NCI-H146 (cell line): Measurements from ENCODE around the gene ANO1.

Experiments used
- DNase-seq: peaks from one replicate; lab custom pipeline; 2025; lab: John Stamatoyannopoulos, UW

Gene ANO1

DNA sequence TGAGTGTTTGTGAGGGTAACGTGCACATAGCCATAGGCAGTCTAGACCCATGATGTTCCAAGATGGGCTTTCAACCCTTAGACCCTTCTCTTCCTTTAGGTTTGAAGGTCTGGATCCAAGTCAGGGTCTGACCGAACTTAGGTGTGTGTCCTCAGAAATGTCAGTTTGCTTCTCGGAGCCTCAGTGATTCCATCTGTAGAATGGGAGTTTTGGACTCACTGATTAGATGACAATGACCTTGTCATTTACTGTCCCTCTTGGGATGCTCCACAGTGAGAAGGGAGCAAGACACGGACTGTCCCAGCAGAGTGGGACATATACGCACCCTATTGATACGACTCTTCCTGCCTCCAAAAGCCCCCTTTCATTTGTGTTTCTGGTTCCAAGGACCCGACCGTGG is 37.7 kb downstream of the ANO1 start:
- DNase-seq = no peak

DNA sequence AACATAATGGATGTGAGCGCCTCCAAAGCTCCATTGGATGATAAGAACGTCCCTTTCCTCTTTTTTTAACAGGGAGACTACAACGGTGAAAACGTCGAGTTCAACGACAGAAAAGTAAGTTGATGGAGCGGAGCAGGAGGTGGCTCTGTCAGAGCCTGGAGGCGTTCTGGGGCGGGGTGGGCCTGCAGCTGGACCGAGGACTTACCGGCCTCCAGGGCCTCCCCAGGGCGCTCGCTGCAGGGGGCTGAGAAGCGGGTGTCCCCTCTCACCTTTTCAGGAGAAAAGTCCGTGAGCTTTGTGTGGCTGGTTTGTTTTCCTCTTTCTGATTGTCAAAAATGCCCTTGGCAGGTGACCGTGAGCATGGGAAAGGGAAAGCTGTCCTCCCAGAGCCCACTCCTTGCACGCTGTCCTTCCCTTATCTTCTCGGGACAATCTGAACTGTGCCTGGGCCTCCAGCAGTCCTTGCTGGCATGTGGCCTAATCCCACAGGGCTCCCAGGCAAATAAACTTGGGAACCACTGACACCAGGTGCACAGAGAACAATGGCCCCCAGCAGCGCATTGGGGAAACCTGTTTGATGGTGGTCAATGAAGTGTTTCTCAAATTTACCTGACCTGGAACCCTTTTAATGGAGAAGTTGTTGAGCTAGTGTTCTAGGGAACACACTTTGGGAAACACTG is 38.4 kb downstream of the ANO1 start:
- DNase-seq = peak; percentile 64

- no peak for DNase-seq
Measured at GRCh38 chr11:70117567-70118145, 39.5 kb downstream of the ANO1 start.

- no peak for DNase-seq
Measured at GRCh38 chr11:70118642-70119041, 40.5 kb downstream of the ANO1 start.

- no peak for DNase-seq
Measured at GRCh38 chr11:70119502-70119901, 41.4 kb downstream of the ANO1 start.

DNA sequence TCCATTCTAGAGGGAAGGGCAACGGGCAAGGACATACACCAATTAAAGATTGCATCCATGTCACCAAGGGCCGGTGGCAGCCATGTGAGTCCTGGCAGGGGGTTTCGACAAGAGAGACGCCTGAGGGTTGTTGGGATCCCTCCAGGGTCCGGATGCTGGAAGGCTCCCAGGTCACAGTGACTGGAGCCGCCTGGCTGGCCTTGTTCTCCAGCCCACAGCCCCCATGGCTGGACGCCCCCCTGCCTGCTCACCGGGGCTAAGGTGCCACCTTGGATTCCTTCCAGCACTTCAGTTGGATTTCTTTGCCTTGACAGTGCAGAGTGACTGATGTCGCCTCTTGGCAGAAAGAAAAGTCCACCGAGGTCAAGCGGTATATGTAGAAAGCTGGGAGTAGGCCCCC is 42.6 kb downstream of the ANO1 start:
- DNase-seq = no peak

GRCh38 chr11:70122490-70123198 is 44.5 kb downstream of the ANO1 start:
- peak; percentile 31 for DNase-seq

- DNase-seq = no peak
Measured at GRCh38 chr11:70123711-70124110, 45.6 kb downstream of the ANO1 start.

DNA sequence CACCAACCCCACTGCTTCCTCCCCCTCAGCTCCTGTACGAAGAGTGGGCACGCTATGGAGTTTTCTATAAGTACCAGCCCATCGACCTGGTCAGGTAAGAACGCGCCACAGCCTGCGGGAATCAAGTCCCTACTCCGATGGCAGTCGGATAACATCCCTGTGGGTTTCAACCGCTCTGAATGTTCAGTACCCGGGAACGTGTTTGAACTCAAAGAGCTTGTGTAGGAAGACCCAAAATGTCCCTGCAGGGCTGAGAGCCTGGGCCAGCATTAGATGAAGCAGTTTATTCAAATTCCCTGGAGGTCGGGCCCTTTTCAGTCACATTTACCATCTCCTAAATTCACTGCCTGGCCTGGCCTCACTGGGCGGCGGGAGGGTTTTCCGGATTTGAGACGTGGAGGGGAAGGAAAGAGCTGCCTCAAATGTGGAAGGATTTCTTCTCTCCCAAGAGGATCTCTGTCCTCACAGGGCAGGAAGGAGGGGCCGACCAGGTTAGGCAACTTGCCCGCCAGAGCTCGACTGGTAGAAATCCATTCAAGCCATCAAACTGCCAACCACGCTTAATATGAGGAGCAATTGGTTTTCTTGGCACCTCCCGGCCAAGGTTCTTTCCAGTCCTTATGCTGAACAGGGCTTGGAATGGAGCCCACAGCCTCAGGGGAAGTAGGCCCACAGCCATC is 46.3 kb downstream of the ANO1 start:
- DNase-seq = no peak

DNA sequence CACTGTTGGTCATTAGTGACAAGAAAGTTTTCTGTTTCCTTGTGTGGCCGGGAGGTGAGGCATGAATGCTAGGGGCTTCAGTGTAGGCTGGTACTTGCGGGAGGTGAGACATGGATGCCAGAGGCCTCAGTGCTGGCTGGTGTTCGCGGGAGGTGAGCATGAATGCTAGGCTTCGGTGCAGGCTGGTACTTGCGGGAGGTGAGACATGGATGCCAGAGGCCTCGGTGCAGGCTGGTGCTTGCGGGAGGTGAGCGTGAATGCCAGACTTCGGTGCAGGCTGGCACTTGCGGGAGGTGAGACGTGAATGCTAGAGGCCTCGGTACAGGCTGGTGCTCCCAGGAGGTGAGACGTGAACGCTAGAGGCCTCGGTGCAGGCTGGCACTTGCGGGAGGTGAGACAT is 48.4 kb downstream of the ANO1 start:
- DNase-seq = no peak

GRCh38 chr11:70127653-70128434 is 49.7 kb downstream of the ANO1 start:
- no peak for DNase-seq

DNA sequence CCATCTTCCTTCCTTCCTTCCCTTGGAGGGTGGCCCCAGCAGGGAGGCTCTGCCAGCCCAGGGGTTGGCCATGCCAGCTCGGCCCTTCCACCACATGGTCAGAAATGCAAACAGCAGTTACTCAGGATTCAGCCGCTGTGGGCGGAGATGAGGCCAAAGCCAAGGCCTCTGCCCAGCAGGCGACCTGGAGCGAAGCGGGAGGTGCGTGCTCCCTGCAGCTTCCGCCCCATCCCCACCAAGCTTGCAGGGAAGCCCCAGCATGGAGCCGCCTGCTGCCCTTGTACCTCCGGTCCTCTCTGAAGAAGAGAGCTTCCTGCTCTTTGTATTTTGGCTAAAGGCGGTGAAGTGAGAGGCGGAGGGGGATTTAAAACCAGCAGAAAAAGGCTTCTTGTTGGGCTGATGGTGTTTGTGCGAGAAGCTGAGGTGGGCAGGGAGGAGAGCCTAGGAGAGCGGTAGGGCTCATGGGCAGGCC is 50.4 kb downstream of the ANO1 start:
- peak; percentile 77 for DNase-seq

- no peak for DNase-seq
Measured at GRCh38 chr11:70129051-70129592, 51.0 kb downstream of the ANO1 start.

DNA sequence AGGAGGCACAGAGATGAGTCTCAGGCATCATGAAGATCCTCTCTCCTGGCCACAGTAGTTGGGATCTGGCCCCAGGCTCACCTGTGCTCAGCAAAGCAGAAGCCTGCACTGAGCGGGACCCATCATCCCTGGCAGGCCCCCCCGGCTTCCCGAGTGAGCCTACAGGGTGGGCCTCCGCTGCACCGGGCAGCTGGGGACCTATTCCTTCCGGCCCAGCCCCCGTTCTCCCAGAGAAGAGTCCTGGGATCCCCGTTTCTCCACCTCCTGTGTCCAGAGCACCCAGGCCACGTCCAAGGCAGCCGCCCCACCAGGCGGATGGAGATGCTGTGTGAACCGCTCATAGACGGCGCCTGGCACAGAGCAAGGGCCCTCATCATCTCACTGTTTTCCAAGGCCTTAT is 52.5 kb downstream of the ANO1 start:
- DNase-seq = no peak

DNA sequence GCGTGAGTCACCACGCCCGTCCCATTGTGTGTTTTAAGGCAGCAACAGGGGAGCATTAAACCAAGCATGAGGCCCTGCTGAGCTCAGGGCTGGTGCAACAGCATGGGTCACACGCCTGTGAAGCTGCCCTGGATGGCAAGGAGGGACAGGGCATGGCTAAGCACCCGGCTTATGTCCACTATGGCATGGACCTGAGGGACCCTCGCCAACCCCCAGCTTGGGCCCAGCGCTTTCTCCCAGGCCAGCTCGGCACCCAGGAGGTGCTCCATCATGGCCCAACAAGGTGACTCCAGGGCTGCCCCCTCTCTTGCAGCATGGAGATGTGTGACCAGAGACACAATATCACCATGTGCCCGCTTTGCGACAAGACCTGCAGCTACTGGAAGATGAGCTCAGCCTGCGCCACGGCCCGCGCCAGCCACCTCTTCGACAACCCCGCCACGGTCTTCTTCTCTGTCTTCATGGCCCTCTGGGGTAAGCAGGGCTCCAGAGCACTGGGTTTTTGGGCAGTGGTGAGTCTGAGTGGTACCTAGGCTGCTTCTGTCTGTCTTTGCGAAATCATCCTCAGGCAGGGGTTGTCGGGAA is 53.6 kb downstream of the ANO1 start:
- DNase-seq = no peak

DNA sequence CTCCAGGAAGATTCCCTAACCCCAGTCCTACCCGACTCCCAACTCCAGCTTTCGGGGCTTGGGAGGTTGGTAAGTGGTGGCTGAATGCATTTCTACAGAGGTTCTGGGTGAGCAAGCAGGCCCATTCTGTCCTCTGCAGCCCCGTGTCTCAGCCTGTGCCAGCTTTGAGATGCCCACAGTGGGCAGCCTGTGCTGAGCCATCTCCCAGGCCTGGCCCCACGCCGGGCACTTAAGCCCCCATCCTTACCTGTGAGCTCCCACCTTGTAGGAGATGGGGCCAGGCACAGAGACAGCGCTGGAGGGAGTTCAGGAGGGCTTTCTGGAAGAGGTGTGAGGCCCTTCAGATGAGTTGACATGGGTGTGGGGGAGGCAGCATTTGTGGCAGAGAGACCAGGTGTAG is 54.5 kb downstream of the ANO1 start:
- no peak for DNase-seq

DNA sequence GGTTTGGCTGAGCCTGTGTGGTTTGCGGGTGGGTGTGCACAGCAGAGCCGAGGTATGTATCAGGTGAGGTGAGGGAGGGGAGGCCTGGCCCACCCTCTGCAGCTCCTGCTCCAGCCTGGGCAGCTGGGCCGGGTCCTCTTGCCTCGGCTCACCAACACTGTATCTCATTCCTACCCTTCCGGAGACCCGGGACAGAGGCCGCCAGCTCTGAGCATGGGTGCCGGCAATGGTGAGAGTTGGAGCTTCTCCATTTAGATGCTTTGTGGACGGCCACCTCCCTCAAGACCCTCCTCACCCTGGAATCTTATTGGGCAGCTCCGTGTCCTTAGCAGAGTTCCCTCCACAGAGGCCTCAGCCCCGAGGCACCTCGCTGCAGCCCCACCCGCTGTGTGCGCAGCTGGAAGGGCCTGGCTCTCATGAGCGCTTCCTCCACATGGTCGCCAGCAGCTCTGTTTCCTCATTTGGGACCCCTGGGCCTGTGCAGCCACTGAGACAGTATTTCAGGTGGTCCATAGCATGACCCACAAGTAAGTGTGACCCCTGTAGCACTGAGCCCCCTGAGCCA is 55.7 kb downstream of the ANO1 start:
- no peak for DNase-seq

GRCh38 chr11:70134490-70134889 is 56.4 kb downstream of the ANO1 start:
- DNase-seq = no peak

- no peak for DNase-seq
Measured at GRCh38 chr11:70135142-70135541, 57.0 kb downstream of the ANO1 start.

DNA sequence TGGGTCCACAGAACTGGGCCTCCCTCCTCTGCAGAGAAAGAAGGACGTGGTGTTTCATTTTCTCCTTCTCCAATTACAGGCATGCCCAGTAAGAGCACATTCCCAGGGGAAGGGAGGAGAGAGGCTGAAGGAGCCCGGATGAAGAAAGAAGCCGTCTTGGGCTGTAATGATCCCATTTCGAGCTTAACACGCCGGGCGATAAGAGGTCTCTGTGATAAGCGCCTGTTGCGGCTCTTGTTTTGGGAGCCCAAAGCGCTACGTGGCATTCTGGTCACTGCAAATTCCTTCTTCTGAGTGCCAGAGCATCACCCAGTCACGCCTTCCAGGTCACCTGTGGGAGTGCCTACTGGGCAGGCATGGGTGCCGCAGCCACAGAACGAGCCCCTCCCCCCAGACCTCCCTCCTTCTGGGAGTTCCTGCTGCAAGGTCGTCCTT is 57.5 kb downstream of the ANO1 start:
- DNase-seq = no peak

DNA sequence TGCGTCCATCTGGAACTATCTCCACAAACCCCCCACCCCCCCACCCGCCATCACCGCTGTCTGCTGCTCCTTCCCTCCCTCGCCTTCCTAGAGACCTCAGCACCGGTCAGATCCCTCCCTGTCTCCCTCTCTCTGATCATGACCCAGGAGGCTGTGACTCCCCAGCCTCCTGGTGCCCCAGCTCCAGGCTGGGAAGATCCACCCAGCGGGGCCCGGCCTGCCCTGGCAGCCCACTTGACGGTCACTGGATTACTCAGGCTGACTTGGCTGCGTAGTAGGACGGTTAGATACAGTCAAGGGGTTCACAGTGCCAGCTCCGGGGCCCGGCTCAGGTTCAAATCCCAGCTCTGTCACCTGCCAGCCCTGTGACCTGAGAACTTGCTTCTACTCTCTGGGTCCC is 59.3 kb downstream of the ANO1 start:
- DNase-seq = no peak
